ENCODE measurements around the gene TARP.

TARP gene

DNA sequence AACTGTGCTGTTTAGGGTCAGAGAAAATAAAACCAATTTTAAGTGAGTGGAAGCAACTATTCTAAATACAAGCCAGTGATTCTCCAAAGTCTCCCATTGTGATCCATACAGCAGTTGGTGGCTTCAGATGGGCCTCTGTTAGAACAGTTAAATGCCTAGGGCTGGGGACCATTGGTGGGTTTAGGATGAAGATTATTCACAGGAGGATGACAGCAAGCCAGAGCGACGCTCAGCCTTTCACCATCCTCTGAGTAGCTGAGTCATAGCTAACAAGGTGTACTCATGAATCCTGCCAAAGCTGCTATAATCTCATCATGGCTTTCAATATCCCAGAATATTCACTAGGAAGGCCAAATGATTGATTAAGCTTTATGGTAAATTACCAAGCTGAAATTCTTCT, 55.8 kb downstream of the TARP start:
- peaks cover 12% of the 10 kb centered on the region for H3K4me1 Mint-ChIP-seq
- no peaks in the 10 kb centered on the region for H3K9me3 Mint-ChIP-seq
- no peak overlapping the region for H3K4me3 Mint-ChIP-seq
- H3K27ac Mint-ChIP-seq, result no peak overlapping the region
- H3K36me3 Mint-ChIP-seq, result peaks cover 4% of the 10 kb centered on the region
- H3K27me3 Mint-ChIP-seq, result no peaks in the 10 kb centered on the region

DNA sequence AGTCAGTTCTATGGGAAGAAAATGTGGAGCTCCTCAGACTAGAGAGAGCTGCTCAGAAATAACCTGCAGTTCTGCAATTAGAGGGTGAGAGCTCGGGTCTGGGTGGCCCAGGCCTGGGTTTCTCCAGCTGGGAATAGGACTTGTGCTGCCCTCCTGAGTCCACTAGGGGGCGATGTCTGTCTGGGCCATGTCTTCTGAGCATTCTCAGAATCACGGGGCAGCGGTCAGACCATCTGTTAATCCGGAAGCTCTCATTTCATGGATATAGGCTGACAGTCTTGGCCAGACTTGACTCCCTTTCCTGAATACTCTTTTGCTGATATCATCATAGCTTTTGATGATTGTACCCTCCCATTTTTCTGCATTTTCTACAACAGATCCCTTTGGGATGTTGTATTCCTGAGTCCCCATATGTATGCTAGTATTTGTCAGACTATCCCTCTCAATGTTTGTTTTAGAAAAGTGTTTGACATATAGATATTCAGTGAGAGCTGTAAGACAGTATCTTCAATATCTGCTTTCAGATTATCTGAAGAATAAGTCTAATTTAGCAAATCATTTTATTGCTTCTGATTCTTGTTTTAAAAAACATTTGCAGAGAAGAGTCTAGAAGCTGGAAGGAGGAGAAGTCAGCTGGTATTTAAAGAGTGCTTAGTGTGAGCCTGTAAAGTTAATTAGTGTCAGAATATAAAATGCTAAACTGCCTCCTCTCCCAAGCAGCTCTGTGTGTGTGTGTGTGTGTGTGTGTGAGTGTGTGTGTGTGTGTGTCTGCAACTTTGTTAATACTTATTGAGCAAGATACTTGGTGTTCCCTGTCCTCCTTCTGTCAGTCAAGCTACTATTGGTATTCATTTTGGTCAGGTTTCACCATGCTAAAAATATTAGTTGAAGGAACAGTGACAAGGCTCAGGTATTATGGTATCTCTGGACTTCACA, 57.4 kb downstream of the TARP start:
- Mint-ChIP-seq H3K27me3 (no peaks in the 10 kb centered on the region), H3K27ac (no peak overlapping the region), H3K36me3 (peaks cover 8% of the 10 kb centered on the region), H3K4me1 (peaks cover 9% of the 10 kb centered on the region), H3K4me3 (no peak overlapping the region), H3K9me3 (no peaks in the 10 kb centered on the region)

DNA sequence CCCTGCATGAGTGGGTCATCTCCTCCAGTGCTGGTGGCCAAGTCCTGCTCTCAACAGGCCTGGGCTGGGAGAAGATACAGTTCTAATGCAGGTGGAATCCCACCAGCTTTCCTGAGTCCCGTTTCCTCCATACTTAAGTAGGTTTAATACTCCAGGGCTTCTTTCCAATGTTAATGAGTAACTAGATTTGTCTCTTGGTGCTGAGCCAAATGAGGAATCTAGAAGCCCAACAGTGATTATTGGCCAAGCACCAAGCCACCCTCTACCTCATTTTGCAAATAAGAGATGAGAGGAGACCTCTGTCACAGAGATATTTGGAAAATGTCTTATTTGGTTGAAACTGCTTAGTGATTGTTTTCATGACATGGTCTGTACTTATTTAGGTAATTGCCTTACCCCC, 58.3 kb downstream of the TARP start:
- H3K4me1 Mint-ChIP-seq, result peaks cover 9% of the 10 kb centered on the region
- peaks cover 7% of the 10 kb centered on the region for H3K36me3 Mint-ChIP-seq

DNA sequence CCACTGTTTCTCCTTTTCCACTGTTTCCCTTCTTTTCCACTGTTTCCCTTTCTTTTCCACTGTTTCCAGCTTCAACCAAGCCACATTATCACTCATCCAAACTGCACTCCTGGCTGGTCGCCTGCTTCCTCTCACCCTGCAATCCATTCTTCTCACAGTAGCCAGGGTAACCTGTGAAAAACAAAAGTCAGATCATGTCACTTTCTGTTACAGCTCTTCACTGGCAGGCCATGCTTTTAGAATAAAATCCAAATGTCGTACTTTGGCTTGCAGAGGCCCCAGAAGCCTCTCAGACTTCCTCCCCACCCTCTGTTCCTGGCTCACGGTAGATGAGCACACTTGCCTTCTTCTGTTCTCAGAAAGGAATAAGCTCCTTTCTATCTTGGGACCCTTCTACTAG, 61.5 kb downstream of the TARP start:
- H3K27me3 Mint-ChIP-seq, result no peaks in the 10 kb centered on the region
- H3K27ac Mint-ChIP-seq, result no peak overlapping the region
- no peaks in the 10 kb centered on the region for H3K9me3 Mint-ChIP-seq
- H3K36me3 Mint-ChIP-seq, result peaks cover 4% of the 10 kb centered on the region
- H3K4me3 Mint-ChIP-seq, result no peak overlapping the region
- peaks cover 9% of the 10 kb centered on the region for H3K4me1 Mint-ChIP-seq

More for the DNA sequence above, 58.3 kb downstream of the TARP start:
- H3K4me3 Mint-ChIP-seq, result no peak overlapping the region
- no peak overlapping the region for H3K27ac Mint-ChIP-seq
- H3K27me3 Mint-ChIP-seq, result no peaks in the 10 kb centered on the region
- no peaks in the 10 kb centered on the region for H3K9me3 Mint-ChIP-seq

DNA sequence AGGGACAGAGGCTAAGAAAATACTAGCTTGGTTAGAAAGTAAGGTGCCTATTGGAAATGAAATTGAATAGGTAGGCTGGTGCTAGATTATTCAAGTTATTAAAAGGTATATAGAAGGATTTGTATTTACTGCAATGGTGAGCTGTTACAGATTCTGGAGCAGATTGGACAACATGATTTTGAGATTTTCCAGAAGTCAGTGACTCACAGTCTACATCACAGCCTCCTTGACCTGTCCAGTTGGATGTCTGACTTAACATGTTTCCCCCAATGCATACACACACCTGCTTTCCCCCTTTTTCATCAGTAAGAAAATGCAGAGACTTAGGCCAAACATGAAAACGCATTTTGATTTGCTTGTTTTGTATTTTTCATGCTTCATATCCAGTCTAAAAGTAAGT, 62.0 kb downstream of the TARP start:
- Mint-ChIP-seq H3K4me1 (peaks cover 9% of the 10 kb centered on the region), H3K36me3 (peaks cover 4% of the 10 kb centered on the region), H3K4me3 (no peak overlapping the region), H3K27me3 (no peaks in the 10 kb centered on the region), H3K9me3 (no peaks in the 10 kb centered on the region), H3K27ac (no peak overlapping the region)
